HEK293T (cell line): Measurements from ENCODE around the gene TUFM.
A peak's percentile ranks its signal among the peaks of the same experiment; 100 is the strongest.

Experiments
- BHLHE40 ChIP-seq: fragments of 450-650 bp; IDR thresholded peaks from 2 replicates; pipeline ENCODE4 v1.6.1; 2016; ENCODE audit warnings: mild to moderate bottlenecking, moderate library complexity, borderline replicate concordance
- CTBP1 ChIP-seq: fragments of 450-650 bp; IDR thresholded peaks from 2 replicates; pipeline ENCODE4 v1.6.1; 2016; ENCODE audit warnings: borderline replicate concordance
- ELF4 ChIP-seq: fragments of 450-650 bp; IDR thresholded peaks from 2 replicates; pipeline ENCODE4 v1.6.1; 2017; ENCODE audit warnings: antibody characterized with exemption
- FOXA1 ChIP-seq: fragments of 450-650 bp; IDR thresholded peaks from 2 replicates; pipeline ENCODE4 v1.6.1; 2016; ENCODE audit warnings: mild to moderate bottlenecking
- FOXK2 ChIP-seq: fragments of 450-650 bp; IDR thresholded peaks from 2 replicates; pipeline ENCODE4 v1.6.1; 2016; ENCODE audit warnings: mild to moderate bottlenecking
- FOXM1 ChIP-seq: fragments of 450-650 bp; IDR thresholded peaks from 2 replicates; pipeline ENCODE4 v1.6.1; 2017; ENCODE audit warnings: mild to moderate bottlenecking, borderline replicate concordance
- HDGF ChIP-seq: fragments of 450-650 bp; IDR thresholded peaks from 2 replicates; pipeline ENCODE4 v1.6.1; 2017; ENCODE audit warnings: antibody characterized with exemption, borderline replicate concordance
- L3MBTL2 ChIP-seq: fragments of 450-650 bp; conservative IDR thresholded peaks from 2 replicates; pipeline ENCODE4 v1.6.1; 2016; ENCODE audit warnings: mild to moderate bottlenecking
- LEF1 ChIP-seq: fragments of 450-650 bp; IDR thresholded peaks from 2 replicates; pipeline ENCODE4 v1.6.1; 2017; ENCODE audit warnings: mild to moderate bottlenecking, borderline replicate concordance
- NFRKB ChIP-seq: fragments of 450-650 bp; IDR thresholded peaks from 2 replicates; pipeline ENCODE4 v1.6.1; 2016; ENCODE audit warnings: mild to moderate bottlenecking, moderate library complexity
- SP1 ChIP-seq: fragments of 450-650 bp; IDR thresholded peaks from 2 replicates; pipeline ENCODE4 v1.6.1; 2017
- SUZ12 ChIP-seq: fragments of 450-650 bp; IDR thresholded peaks from 2 replicates; pipeline ENCODE4 v1.6.1; 2016; ENCODE audit warnings: mild to moderate bottlenecking
- TARDBP ChIP-seq: fragments of 450-650 bp; IDR thresholded peaks from 2 replicates; pipeline ENCODE4 v1.6.1; 2016

GRCh38 chr16:28821874-28822519 lies 24.2 kb downstream of the TUFM start:
- TF ChIP-seq HDGF (no peak), FOXA1 (no peak), FOXM1 (no peak), SUZ12 (no peak), L3MBTL2 (no peak), FOXK2 (no peak), TARDBP (no peak), SP1 (no peak), ELF4 (0 out of 2 replicates have a peak, but pooled peaks have one; percentile 8), BHLHE40 (no peak), CTBP1 (no peak), LEF1 (no peak), NFRKB (no peak)
